NOMO-1 treated with DMSO at 0.1 percent for 48 hours (cell line): ENCODE data around the gene NAA60.

ENCODE experiments used
- DNase-seq: peaks from one replicate; lab custom pipeline; 2025; ENCODE audit not compliant: unreplicated experiment; lab: John Stamatoyannopoulos, UW

Gene NAA60

GRCh38 chr16:3503523-3503922 lies 60.0 kb downstream of the NAA60 start:
- no peak for DNase-seq

- no peak for DNase-seq
Measured at GRCh38 chr16:3508736-3509135, 65.3 kb downstream of the NAA60 start.

- DNase-seq = no peak
Measured at GRCh38 chr16:3509470-3509928, 66.0 kb downstream of the NAA60 start.

- no peak for DNase-seq
Measured at GRCh38 chr16:3510416-3510815, 66.9 kb downstream of the NAA60 start.

GRCh38 chr16:3511286-3512180 lies 68.1 kb downstream of the NAA60 start:
- no peak for DNase-seq

- DNase-seq = no peak
Measured at GRCh38 chr16:3513892-3514583, 70.6 kb downstream of the NAA60 start.

- no peak for DNase-seq
Measured at GRCh38 chr16:3514621-3515020, 71.1 kb downstream of the NAA60 start.

- no peak for DNase-seq
Measured at GRCh38 chr16:3515897-3516296, 72.4 kb downstream of the NAA60 start.

- DNase-seq = no peak
Measured at GRCh38 chr16:3518292-3518985, 75.0 kb downstream of the NAA60 start.

- DNase-seq = no peak
Measured at GRCh38 chr16:3518986-3519348, 75.5 kb downstream of the NAA60 start.

GRCh38 chr16:3519581-3519980 lies 76.1 kb downstream of the NAA60 start:
- DNase-seq = no peak

GRCh38 chr16:3520413-3520812 lies 76.9 kb downstream of the NAA60 start:
- DNase-seq = no peak

- no peak for DNase-seq
Measured at GRCh38 chr16:3520841-3521240, 77.4 kb downstream of the NAA60 start.

- DNase-seq = no peak
Measured at GRCh38 chr16:3523281-3523680, 79.8 kb downstream of the NAA60 start.

GRCh38 chr16:3525951-3526350 lies 82.5 kb downstream of the NAA60 start:
- DNase-seq = no peak

- DNase-seq = peak; percentile 16
Measured at GRCh38 chr16:3527216-3527829, 83.8 kb downstream of the NAA60 start.

GRCh38 chr16:3528406-3528805 lies 84.9 kb downstream of the NAA60 start:
- DNase-seq = no peak

- DNase-seq = no peak
Measured at GRCh38 chr16:3529175-3529574, 85.7 kb downstream of the NAA60 start.

- DNase-seq = no peak
Measured at GRCh38 chr16:3530371-3530914, 87.0 kb downstream of the NAA60 start.

GRCh38 chr16:3532741-3533140 lies 89.3 kb downstream of the NAA60 start:
- no peak for DNase-seq

GRCh38 chr16:3534126-3534525 lies 90.6 kb downstream of the NAA60 start:
- no peak for DNase-seq
